Measurements from ENCODE around the gene KLRK1.
"Not testable (repeated sequence)": the region's sequence is repeated elsewhere in the genome, so short reads cannot be mapped to it uniquely, and the experiment has no call there.

Gene KLRK1

DNA sequence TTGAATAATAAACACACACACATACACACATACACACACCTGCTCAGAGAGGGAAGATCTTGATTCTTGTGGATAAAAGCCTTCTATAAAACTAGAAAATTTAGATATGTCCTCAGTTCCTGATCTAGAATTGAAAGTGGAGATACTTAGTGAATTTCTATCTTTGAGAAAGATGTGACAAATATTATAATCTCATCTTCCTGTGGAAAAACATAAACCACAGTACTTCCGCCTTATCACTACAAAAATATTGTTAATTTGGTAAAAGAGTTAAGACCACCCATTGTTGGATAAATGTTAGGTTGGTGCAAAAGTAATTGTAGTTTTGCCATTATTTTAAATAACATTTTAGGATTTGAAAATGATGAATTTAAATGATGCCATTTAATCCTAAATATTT is at the start of gene KLRK1:
TSS of gene KLRK1 (minus strand) at position 138 of the 400 bp plus-strand sequence. CDS start 1,231 bp downstream, outside the sequence.
- Histone ChIP-seq H3K9ac (ENCODE audit: low read depth in 1 of 2, low read length in 2 of 2) (no peak within 1 kb of the TSS), H3K4me1 (ENCODE audit: control insufficient read depth in 1 of 2, insufficient read depth in 2 of 2, low read length in 2 of 2) (no peaks in the 10 kb centered on the region), H3K36me3 (ENCODE audit: control insufficient read depth in 1 of 2, insufficient read depth in 2 of 2, low read length in 2 of 2) (no peaks in the 10 kb centered on the region), H3K27ac (ENCODE audit: low read depth, low read length) (no peak within 1 kb of the TSS), H3K27me3 (ENCODE audit: control insufficient read depth in 1 of 2, insufficient read depth in 2 of 2, low read length in 2 of 2) (no peaks in the 10 kb centered on the region), H3K4me3 (ENCODE audit: low read depth in 1 of 2, low read length in 2 of 2) (no peak within 1 kb of the TSS), H3K9me3 (ENCODE audit: control insufficient read depth in 1 of 2, low read length in 2 of 2) (no peaks in the 10 kb centered on the region)

DNA sequence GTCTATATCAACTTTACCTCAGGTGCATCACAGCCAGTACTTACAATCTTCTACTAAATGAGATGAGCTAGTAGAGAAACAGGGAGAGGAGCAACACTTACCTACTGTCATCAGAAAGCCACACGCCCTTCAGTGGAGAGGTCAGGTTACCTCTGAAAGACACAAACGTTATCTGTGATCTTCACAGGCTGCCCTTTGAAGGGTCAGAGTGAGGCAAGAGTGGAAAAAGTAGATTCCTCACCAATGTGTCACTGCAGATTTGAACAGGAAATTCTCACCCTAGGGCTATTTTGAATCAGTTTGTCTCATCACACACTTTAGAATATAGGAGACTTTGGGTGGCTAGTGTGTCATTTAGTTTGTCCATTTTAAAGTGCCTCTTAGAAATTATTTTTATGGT is 47.8 kb upstream of the KLRK1 start:
- not testable (repeated sequence) for H3K27ac ChIP-seq (ENCODE audit: low read depth, low read length); H3K4me3 ChIP-seq (ENCODE audit: low read depth in 1 of 2, low read length in 2 of 2); H3K4me1 ChIP-seq (ENCODE audit: control insufficient read depth in 1 of 2, insufficient read depth in 2 of 2, low read length in 2 of 2); H3K36me3 ChIP-seq (ENCODE audit: control insufficient read depth in 1 of 2, insufficient read depth in 2 of 2, low read length in 2 of 2); H3K27me3 ChIP-seq (ENCODE audit: control insufficient read depth in 1 of 2, insufficient read depth in 2 of 2, low read length in 2 of 2); H3K9ac ChIP-seq (ENCODE audit: low read depth in 1 of 2, low read length in 2 of 2); H3K9me3 ChIP-seq (ENCODE audit: control insufficient read depth in 1 of 2, low read length in 2 of 2)

DNA sequence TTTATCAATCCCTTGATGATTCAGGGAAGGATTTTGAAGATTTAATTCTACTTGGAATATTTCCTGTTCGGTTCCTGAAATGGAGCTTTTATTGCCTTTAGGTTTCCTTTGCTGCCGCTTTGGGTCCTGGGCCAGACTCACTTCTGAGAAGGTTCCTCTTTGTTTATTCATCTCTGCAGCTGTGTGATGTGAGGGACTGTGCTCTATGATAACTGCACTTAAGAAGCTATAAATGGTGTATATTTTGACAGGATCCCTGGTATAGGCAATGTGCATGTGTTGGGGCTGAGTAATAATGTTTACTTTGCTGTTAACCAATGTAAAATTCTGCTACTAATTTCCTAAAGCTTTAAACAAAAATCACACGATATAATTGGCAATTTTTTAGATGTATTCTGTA is 46.0 kb upstream of the KLRK1 start, which contains the start of gene KLRC2:
TSS of gene KLRC2 (minus strand) at position 195 of the 400 bp plus-strand sequence. CDS start at position 171, 24 bp downstream.
- H3K36me3 ChIP-seq (ENCODE audit: control insufficient read depth in 1 of 2, insufficient read depth in 2 of 2, low read length in 2 of 2) = not testable (repeated sequence)

DNA sequence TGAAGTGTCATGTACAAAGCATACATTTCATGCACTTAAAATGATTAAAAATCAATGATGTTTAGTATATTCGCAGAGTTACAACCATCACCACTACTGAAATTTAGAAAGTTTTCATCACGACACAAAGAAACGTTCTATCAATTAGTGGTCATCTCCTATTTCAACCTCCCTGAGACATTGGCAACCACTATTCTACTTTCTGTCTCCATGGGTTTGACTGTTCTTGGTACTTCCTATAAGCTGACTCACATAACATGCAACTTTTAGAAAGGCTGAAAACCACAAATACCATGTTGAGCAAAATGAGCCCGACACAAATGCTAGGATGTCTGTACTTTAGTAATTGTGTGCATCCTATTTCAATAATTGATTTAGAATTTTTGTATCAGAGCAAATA is 40.8 kb upstream of the KLRK1 start:
- not testable (repeated sequence) for H3K27me3 ChIP-seq (ENCODE audit: control insufficient read depth in 1 of 2, insufficient read depth in 2 of 2, low read length in 2 of 2); H3K4me1 ChIP-seq (ENCODE audit: control insufficient read depth in 1 of 2, insufficient read depth in 2 of 2, low read length in 2 of 2); H3K4me3 ChIP-seq (ENCODE audit: low read depth in 1 of 2, low read length in 2 of 2); H3K9ac ChIP-seq (ENCODE audit: low read depth in 1 of 2, low read length in 2 of 2); H3K27ac ChIP-seq (ENCODE audit: low read depth, low read length); H3K9me3 ChIP-seq (ENCODE audit: control insufficient read depth in 1 of 2, low read length in 2 of 2); H3K36me3 ChIP-seq (ENCODE audit: control insufficient read depth in 1 of 2, insufficient read depth in 2 of 2, low read length in 2 of 2)

More for the DNA sequence above, 46.0 kb upstream of the KLRK1 start, which contains the start of gene KLRC2:
- not testable (repeated sequence) for H3K9me3 ChIP-seq (ENCODE audit: control insufficient read depth in 1 of 2, low read length in 2 of 2); H3K4me3 ChIP-seq (ENCODE audit: low read depth in 1 of 2, low read length in 2 of 2); H3K27ac ChIP-seq (ENCODE audit: low read depth, low read length); H3K9ac ChIP-seq (ENCODE audit: low read depth in 1 of 2, low read length in 2 of 2); H3K27me3 ChIP-seq (ENCODE audit: control insufficient read depth in 1 of 2, insufficient read depth in 2 of 2, low read length in 2 of 2); H3K4me1 ChIP-seq (ENCODE audit: control insufficient read depth in 1 of 2, insufficient read depth in 2 of 2, low read length in 2 of 2)

DNA sequence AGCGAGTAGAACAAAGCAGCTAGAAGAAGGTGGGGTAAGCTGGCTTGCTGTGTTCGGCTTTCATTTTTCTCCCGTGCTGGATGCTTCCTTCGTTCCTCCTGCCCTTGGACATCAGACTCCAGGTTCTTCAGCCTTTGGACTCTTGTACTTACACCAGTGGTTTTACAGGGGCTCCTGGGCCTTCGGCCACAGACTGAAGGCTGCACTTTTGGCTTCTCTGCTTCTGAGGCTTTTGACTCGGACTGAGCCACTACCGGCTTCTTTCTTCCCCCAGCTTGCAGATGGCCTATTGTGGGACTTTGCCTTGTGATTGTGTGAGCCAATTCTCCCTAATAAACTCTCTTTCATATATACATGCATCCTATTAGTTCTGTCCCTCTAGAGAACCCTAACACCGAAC is 36.1 kb upstream of the KLRK1 start:
- not testable (repeated sequence) for H3K27ac ChIP-seq (ENCODE audit: low read depth, low read length); H3K36me3 ChIP-seq (ENCODE audit: control insufficient read depth in 1 of 2, insufficient read depth in 2 of 2, low read length in 2 of 2); H3K4me3 ChIP-seq (ENCODE audit: low read depth in 1 of 2, low read length in 2 of 2); H3K9ac ChIP-seq (ENCODE audit: low read depth in 1 of 2, low read length in 2 of 2); H3K9me3 ChIP-seq (ENCODE audit: control insufficient read depth in 1 of 2, low read length in 2 of 2); H3K27me3 ChIP-seq (ENCODE audit: control insufficient read depth in 1 of 2, insufficient read depth in 2 of 2, low read length in 2 of 2); H3K4me1 ChIP-seq (ENCODE audit: control insufficient read depth in 1 of 2, insufficient read depth in 2 of 2, low read length in 2 of 2)

DNA sequence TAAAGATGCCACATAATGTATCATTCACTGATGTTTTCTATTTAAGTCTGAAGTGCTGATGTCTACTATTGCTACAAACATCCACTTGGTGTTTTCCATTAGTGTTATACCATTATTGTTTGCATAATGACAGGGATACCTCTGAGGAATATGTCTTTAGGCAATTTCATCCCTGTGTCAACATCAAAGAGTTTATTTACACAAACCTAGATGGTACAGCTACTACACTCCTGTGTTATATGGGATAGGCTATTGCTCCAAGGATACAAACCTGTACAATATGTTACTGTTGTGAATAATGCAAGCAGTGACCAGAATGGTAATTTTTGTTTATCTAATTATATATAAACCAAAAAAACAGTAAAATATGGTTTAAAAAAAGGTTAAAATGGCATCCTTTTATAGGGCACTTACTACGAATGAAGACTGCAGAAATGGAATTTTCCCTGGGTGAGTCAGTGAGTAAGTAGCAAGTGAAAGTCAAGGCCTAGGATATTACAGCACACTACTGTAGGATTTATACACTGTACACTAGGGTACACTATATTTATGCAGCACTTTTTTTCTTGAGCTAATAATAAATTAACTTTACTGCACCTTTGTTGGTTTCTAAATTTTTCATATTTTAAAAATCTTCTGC is 34.5 kb upstream of the KLRK1 start:
- H3K4me3 ChIP-seq (ENCODE audit: low read depth in 1 of 2, low read length in 2 of 2); H3K27me3 ChIP-seq (ENCODE audit: control insufficient read depth in 1 of 2, insufficient read depth in 2 of 2, low read length in 2 of 2); H3K36me3 ChIP-seq (ENCODE audit: control insufficient read depth in 1 of 2, insufficient read depth in 2 of 2, low read length in 2 of 2); H3K27ac ChIP-seq (ENCODE audit: low read depth, low read length); H3K9ac ChIP-seq (ENCODE audit: low read depth in 1 of 2, low read length in 2 of 2); H3K9me3 ChIP-seq (ENCODE audit: control insufficient read depth in 1 of 2, low read length in 2 of 2); H3K4me1 ChIP-seq (ENCODE audit: control insufficient read depth in 1 of 2, insufficient read depth in 2 of 2, low read length in 2 of 2): not testable (repeated sequence)

DNA sequence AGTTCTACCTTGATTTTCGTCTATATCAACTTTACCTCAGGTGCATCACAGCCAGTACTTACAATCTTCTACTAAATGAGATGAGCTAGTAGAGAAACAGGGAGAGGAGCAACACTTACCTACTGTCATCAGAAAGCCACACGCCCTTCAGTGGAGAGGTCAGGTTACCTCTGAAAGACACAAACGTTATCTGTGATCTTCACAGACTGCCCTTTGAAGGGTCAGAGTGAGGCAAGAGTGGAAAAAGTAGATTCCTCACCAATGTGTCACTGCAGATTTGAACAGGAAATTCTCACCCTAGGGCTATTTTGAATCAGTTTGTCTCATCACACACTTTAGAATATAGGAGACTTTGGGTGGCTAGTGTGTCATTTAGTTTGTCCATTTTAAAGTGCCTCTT is 32.3 kb upstream of the KLRK1 start:
- H3K9ac ChIP-seq (ENCODE audit: low read depth in 1 of 2, low read length in 2 of 2); H3K9me3 ChIP-seq (ENCODE audit: control insufficient read depth in 1 of 2, low read length in 2 of 2); H3K36me3 ChIP-seq (ENCODE audit: control insufficient read depth in 1 of 2, insufficient read depth in 2 of 2, low read length in 2 of 2); H3K4me3 ChIP-seq (ENCODE audit: low read depth in 1 of 2, low read length in 2 of 2); H3K4me1 ChIP-seq (ENCODE audit: control insufficient read depth in 1 of 2, insufficient read depth in 2 of 2, low read length in 2 of 2); H3K27me3 ChIP-seq (ENCODE audit: control insufficient read depth in 1 of 2, insufficient read depth in 2 of 2, low read length in 2 of 2); H3K27ac ChIP-seq (ENCODE audit: low read depth, low read length): not testable (repeated sequence)

DNA sequence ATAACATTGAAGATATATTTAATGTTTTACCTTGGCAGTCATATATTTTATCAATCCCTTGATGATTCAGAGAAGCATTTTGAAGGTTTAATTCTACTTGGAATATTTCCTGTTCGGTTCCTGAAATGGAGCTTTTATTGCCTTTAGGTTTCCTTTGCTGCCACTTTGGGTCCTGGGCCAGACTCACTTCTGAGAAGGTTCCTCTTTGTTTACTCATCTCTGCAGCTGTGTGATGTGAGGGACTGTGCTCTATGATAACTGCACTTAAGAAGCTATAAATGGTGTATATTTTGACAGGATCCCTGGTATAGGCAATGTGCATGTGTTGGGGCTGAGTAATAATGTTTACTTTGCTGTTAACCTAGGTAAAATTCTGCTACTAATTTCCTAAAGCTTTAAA is 30.5 kb upstream of the KLRK1 start, which contains the start of gene KLRC3:
TSS of gene KLRC3 (minus strand) at position 262 of the 400 bp plus-strand sequence. CDS start at position 217, 45 bp downstream.
- H3K27ac ChIP-seq (ENCODE audit: low read depth, low read length); H3K4me1 ChIP-seq (ENCODE audit: control insufficient read depth in 1 of 2, insufficient read depth in 2 of 2, low read length in 2 of 2); H3K9ac ChIP-seq (ENCODE audit: low read depth in 1 of 2, low read length in 2 of 2); H3K27me3 ChIP-seq (ENCODE audit: control insufficient read depth in 1 of 2, insufficient read depth in 2 of 2, low read length in 2 of 2); H3K36me3 ChIP-seq (ENCODE audit: control insufficient read depth in 1 of 2, insufficient read depth in 2 of 2, low read length in 2 of 2); H3K4me3 ChIP-seq (ENCODE audit: low read depth in 1 of 2, low read length in 2 of 2); H3K9me3 ChIP-seq (ENCODE audit: control insufficient read depth in 1 of 2, low read length in 2 of 2): not testable (repeated sequence)

DNA sequence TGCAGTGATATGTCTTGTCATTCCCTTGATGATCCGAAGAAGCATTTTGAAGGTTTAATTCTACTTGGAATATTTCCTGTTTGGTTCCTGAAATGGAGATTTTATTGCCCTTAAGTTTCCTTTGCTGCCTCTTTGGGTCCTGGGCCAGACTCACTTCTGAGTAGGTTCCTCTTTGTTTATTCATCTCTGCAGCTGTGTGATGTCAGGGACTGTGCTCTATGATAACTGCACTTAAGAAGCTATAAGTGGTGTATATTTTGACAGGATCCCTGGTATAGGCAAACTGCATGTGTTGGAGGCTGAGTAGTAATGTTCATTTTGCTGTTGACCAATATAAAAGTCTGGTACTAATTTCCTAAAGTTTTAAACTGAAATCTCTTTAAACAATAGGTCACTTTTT is 19.6 kb upstream of the KLRK1 start, which contains the start of gene KLRC4:
TSS of gene KLRC4 (minus strand) at position 366 of the 400 bp plus-strand sequence. CDS start at position 184, 182 bp downstream.
- Histone ChIP-seq H3K4me3 (ENCODE audit: low read depth in 1 of 2, low read length in 2 of 2) (no peak within 1 kb of the TSS), H3K36me3 (ENCODE audit: control insufficient read depth in 1 of 2, insufficient read depth in 2 of 2, low read length in 2 of 2) (no peaks in the 10 kb centered on the region), H3K9ac (ENCODE audit: low read depth in 1 of 2, low read length in 2 of 2) (no peak within 1 kb of the TSS), H3K27ac (ENCODE audit: low read depth, low read length) (no peak within 1 kb of the TSS), H3K9me3 (ENCODE audit: control insufficient read depth in 1 of 2, low read length in 2 of 2) (no peaks in the 10 kb centered on the region), H3K4me1 (ENCODE audit: control insufficient read depth in 1 of 2, insufficient read depth in 2 of 2, low read length in 2 of 2) (no peaks in the 10 kb centered on the region), H3K27me3 (ENCODE audit: control insufficient read depth in 1 of 2, insufficient read depth in 2 of 2, low read length in 2 of 2) (no peaks in the 10 kb centered on the region)

DNA sequence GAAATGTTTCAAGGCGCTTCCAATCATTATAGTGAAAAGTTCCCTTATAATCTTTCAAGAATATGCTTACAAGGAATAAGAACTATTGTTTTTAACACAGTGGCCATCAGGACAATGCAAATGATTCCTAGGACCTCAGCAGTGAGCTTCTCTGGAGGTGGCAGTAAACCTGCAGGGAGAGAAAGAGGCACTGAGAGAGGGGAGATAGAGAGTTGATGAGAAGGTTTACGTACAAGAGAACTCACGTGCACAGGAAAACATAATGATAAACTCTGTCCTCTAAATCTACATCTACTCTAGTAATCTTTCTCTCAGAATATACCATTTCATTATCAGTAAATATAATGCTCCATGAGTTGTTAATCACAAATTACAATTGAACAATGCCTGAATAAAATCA is 19.0 kb upstream of the KLRK1 start:
- H3K27ac ChIP-seq (ENCODE audit: low read depth, low read length) = no peak overlapping the region

More for the DNA sequence above, 19.0 kb upstream of the KLRK1 start:
- H3K9ac ChIP-seq (ENCODE audit: low read depth in 1 of 2, low read length in 2 of 2) = no peak overlapping the region
- no peaks in the 10 kb centered on the region for H3K9me3 ChIP-seq (ENCODE audit: control insufficient read depth in 1 of 2, low read length in 2 of 2)
- H3K4me1 ChIP-seq (ENCODE audit: control insufficient read depth in 1 of 2, insufficient read depth in 2 of 2, low read length in 2 of 2) = no peaks in the 10 kb centered on the region
- H3K36me3 ChIP-seq (ENCODE audit: control insufficient read depth in 1 of 2, insufficient read depth in 2 of 2, low read length in 2 of 2) = no peaks in the 10 kb centered on the region
- H3K27me3 ChIP-seq (ENCODE audit: control insufficient read depth in 1 of 2, insufficient read depth in 2 of 2, low read length in 2 of 2) = no peaks in the 10 kb centered on the region
- no peak overlapping the region for H3K4me3 ChIP-seq (ENCODE audit: low read depth in 1 of 2, low read length in 2 of 2)

Measured in duodenal mucosa (tissue), 2 donors.